Endothelial cell of umbilical vein (primary cell): Measurements from ENCODE around the gene PUDP.

Experiments used
- CTCF ChIP-seq, 2 donors: IDR thresholded peaks; 1 replicate in 1 of 2; 2 replicates in 1 of 2; pipeline ENCODE4 v1.5.1; 2011; ENCODE audit warnings: low read length in 2 of 2, mild to moderate bottlenecking in 2 of 2, moderate library complexity in 2 of 2, control low read depth in 1 of 2, inconsistent platforms in 1 of 2, low read depth in 1 of 2; ENCODE audit not compliant: insufficient read depth in 1 of 2; ENCODE audit errors: extremely low read depth in 1 of 2
- EZH2 ChIP-seq: IDR thresholded peaks from 2 replicates; pipeline ENCODE4 v1.6.1; 2012; ENCODE audit warnings: borderline replicate concordance, low read depth, mild to moderate bottlenecking, moderate library complexity, low read length, inconsistent platforms; ENCODE audit not compliant: severe bottlenecking
- FOS ChIP-seq: IDR thresholded peaks from 2 replicates; pipeline ENCODE4 v1.6.1; 2011; ENCODE audit warnings: mild to moderate bottlenecking, low read length, moderate library complexity, borderline replicate concordance; ENCODE audit not compliant: insufficient read depth
- GATA2 ChIP-seq: IDR thresholded peaks from 2 replicates; pipeline ENCODE4 v1.7.0; 2011; ENCODE audit warnings: low read depth, mild to moderate bottlenecking, moderate library complexity, mixed read lengths, low read length; ENCODE audit not compliant: insufficient read length, insufficient read depth
- JUN ChIP-seq: IDR thresholded peaks from 2 replicates; pipeline ENCODE4 v1.6.1; 2011; ENCODE audit warnings: borderline replicate concordance, low read depth; ENCODE audit not compliant: insufficient read length, insufficient read depth
- MAX ChIP-seq: IDR thresholded peaks from 2 replicates; pipeline ENCODE4 v1.6.1; 2011; ENCODE audit not compliant: insufficient read depth, insufficient read length
- MYC ChIP-seq: IDR thresholded peaks from one replicate; pipeline ENCODE4 v1.6.1; 2011; ENCODE audit warnings: mild to moderate bottlenecking, low read depth, low read length
- POLR2A ChIP-seq: IDR thresholded peaks from 2 replicates; pipeline ENCODE4 v1.6.1; 2012; ENCODE audit warnings: low read depth, mild to moderate bottlenecking, control low read depth, low read length
- POLR2AphosphoS5 ChIP-seq: IDR thresholded peaks from 2 replicates; pipeline ENCODE4 v1.6.1; 2012; ENCODE audit warnings: low read depth, mild to moderate bottlenecking, control low read depth, low read length, moderate library complexity; ENCODE audit not compliant: insufficient read depth

- TF ChIP-seq CTCF (IDR thresholded peaks at IDR 0.05; ENCODE audit: extremely low read depth in 1 of 2, insufficient read depth in 1 of 2, low read depth in 1 of 2, low read length in 2 of 2) (no peak), MAX (no peak), GATA2 (no peak), EZH2 (no peak), POLR2A (no peak), POLR2AphosphoS5 (no peak), MYC (no peak), JUN (no peak), FOS (no peak)
These were observed 15.3 kb upstream of the PUDP start for GRCh38 chrX:7163146-7163677.
